Vagina (tissue), 2 donors: ENCODE measurements around the gene HOXA10.

Experiments used
- POLR2A ChIP-seq, 2 donors: fragments of 450-650 bp; IDR thresholded peaks; one replicate each; pipeline ENCODE4 v1.6.1; 2017; ENCODE audit warnings: antibody characterized with exemption in 2 of 2, mild to moderate bottlenecking in 2 of 2, moderate library complexity in 2 of 2
- POLR2AphosphoS5 ChIP-seq, 2 donors: sonication (generic); formaldehyde crosslinking; IDR thresholded peaks; one replicate each; pipeline ENCODE4 v1.9.0; 2017; ENCODE audit warnings: antibody characterized with exemption in 2 of 2, mild to moderate bottlenecking in 2 of 2, low read depth in 1 of 2; ENCODE audit not compliant: insufficient read depth in 1 of 2
- TF ChIP-seq, protein P1 (sequence below), 3 experiments: fragments of 450-650 bp in 2 of 3; fragments of 200-600 bp in 1 of 3; sonication (generic) in 1 of 3; IDR thresholded peaks; one replicate each; pipeline ENCODE4 v1.5.1; 2017 to 2019; ENCODE audit warnings: antibody characterized with exemption in 3 of 3, mild to moderate bottlenecking in 2 of 3, moderate library complexity in 2 of 3

DNA sequence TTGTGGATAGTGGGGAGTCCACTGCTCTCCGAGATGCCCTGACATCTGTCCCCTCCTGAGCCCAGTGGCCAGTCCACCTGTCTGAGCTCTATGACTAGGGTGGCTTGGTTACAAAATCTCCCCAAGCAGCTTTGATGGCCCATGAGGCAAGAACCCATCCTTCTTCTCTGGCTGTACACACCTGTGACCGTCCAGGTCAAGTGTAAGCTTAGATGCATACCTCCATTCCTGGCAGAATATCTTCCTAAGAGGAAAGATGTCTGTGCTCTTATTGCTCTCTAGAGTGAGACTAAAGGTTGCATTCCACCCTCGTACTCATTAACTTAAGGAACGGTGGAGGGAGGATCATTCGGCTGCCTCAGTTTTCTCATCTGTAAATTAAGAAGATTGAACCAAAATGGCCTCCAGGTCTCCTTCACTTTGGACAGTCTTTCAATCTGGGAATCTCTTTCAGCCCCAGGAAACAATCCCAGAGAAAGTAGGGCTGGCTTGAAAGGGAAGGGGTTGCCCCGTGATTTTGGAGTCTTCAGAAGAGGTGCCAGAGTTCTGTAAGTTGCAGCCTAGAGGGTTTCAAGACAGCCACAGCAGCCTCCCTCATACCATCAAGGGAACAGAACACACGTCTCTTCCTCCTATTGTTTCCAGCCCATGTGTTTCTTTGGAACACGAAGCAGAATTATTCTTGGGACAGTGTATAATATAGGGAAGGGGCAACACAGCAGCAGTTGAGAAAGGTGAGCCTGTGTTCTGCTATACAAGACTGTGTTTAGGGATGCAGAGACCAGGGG lies 49.0 kb downstream of the HOXA10 start:
- TF ChIP-seq, protein P1, sequence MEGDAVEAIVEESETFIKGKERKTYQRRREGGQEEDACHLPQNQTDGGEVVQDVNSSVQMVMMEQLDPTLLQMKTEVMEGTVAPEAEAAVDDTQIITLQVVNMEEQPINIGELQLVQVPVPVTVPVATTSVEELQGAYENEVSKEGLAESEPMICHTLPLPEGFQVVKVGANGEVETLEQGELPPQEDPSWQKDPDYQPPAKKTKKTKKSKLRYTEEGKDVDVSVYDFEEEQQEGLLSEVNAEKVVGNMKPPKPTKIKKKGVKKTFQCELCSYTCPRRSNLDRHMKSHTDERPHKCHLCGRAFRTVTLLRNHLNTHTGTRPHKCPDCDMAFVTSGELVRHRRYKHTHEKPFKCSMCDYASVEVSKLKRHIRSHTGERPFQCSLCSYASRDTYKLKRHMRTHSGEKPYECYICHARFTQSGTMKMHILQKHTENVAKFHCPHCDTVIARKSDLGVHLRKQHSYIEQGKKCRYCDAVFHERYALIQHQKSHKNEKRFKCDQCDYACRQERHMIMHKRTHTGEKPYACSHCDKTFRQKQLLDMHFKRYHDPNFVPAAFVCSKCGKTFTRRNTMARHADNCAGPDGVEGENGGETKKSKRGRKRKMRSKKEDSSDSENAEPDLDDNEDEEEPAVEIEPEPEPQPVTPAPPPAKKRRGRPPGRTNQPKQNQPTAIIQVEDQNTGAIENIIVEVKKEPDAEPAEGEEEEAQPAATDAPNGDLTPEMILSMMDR (IDR thresholded peaks at IDR 0.05): no peak
- TF ChIP-seq POLR2AphosphoS5 (IDR thresholded peaks at IDR 0.05; ENCODE audit: insufficient read depth in 1 of 2, low read depth in 1 of 2) (no peak), POLR2A (IDR thresholded peaks at IDR 0.05) (no peak)
